ENCODE results near the gene TP53I11. TPM values are rescaled to one million over a fixed set of nuclear protein-coding genes. Genes with fewer than 3 reads are reported as not detected.

Gene TP53I11
- total RNA-seq (100 to 1,000 TPM in 5 of 7 donors, 10 to 100 TPM in 2; 80.1 to 169 (median 110) TPM), polyA plus RNA-seq (10 to 100 TPM; 10.2 to 48.0 (median 11.6) TPM)
- long read RNA-seq, donor 1, transcript TP53I11-208 (7 exons, 2,647 nt): major isoform, 8 of 31 reads
- long read RNA-seq, donor 1, partial matches to known transcripts: 11 of 31 reads
- long read RNA-seq, donor 1, other reads (novel, unspliced or antisense): 9 of 31 reads
- long read RNA-seq, donor 2, transcript TP53I11-208 (7 exons, 2,647 nt): major isoform, 6 of 128 reads
- long read RNA-seq, donor 2, partial matches to known transcripts: 108 of 128 reads
- long read RNA-seq, donor 2, other reads (novel, unspliced or antisense): 11 of 128 reads

DNA sequence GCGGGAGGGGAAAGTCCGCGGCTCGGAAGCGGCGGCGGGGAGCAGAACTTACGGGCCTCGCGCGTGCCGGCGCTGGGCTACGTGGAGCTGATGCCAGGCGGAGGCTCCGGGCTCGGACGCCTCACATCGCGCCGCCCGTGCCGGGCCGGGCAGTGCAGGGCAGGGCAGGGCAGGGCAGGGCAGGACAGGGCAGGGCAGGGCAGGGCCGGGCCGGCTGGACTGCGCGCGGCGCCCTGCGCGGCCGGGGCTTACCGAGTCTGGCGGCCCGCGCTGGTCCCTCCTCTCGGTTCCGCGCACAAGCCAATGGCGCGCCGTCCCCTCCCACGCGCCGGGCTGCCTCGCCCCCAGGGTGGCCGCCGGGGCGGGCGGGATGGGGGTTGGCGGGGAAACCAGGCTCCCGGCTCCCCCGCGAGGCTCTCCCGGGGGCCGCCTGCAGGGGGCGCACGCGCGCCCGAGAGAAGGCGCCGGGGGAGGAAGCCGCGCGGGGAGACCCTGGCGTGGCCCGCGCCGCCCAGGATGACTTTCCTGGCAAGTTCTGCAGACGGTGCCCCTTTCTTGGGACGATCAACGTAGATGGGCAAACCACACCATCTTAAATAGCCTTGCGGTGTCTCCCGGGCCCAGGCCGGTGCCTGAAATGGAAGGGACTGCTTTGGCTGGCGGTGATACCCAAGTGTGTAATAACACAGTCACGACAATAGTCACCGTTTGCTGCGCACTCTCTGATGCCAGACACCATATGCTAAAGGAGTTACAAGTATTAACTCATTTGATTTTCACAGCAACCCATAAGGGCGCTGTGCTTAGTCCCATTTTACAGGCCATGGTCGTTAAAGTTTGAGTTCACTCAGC, at the start of gene TP53I11:
TSS of gene TP53I11 (minus strand) at position 259 of the 852 bp plus-strand sequence. CDS start 12,548 bp downstream, outside the sequence.
- H3K36me3 ChIP-seq: peaks cover 0 to 16% (median 3%) of the 10 kb centered on the region in 6 donors
- peak within 1 kb of the TSS; percentile 80 to 97 (median 92) for H3K27ac ChIP-seq
- DNase-seq: peak; percentile 95
- TF ChIP-seq POLR2A (IDR thresholded peaks at IDR 0.05) (peak in 1 of 3 donors; percentile 62), POLR2AphosphoS5 (IDR thresholded peaks at IDR 0.05) (peak; percentile 78 to 87 (median 81))
- TF ChIP-seq, protein P1, sequence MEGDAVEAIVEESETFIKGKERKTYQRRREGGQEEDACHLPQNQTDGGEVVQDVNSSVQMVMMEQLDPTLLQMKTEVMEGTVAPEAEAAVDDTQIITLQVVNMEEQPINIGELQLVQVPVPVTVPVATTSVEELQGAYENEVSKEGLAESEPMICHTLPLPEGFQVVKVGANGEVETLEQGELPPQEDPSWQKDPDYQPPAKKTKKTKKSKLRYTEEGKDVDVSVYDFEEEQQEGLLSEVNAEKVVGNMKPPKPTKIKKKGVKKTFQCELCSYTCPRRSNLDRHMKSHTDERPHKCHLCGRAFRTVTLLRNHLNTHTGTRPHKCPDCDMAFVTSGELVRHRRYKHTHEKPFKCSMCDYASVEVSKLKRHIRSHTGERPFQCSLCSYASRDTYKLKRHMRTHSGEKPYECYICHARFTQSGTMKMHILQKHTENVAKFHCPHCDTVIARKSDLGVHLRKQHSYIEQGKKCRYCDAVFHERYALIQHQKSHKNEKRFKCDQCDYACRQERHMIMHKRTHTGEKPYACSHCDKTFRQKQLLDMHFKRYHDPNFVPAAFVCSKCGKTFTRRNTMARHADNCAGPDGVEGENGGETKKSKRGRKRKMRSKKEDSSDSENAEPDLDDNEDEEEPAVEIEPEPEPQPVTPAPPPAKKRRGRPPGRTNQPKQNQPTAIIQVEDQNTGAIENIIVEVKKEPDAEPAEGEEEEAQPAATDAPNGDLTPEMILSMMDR (IDR thresholded peaks at IDR 0.05 in 8 of 11, conservative IDR thresholded peaks at IDR 0.05 in 3 of 11): peak in 10 of 11 experiments; percentile 21 to 95 (median 88)
- peak within 1 kb of the TSS; percentile 72 to 97 (median 85) for H3K4me3 ChIP-seq
- WGBS, 5 donors: 8 to 48% (median 13%) methylated on average over 15 to 83 of the region's 83 CpGs
- intact Hi-C loops (cut with DNase I; ENCODE audit: low total_unique reads): no loop called here
- no peaks in the 10 kb centered on the region for H3K9me3 ChIP-seq
- H3K27me3 ChIP-seq (replicated peaks in 1 of 7): peaks cover 0 to 16% (median 0%) of the 10 kb centered on the region in 7 donors
- peaks cover 29 to 97% (median 74%) of the 10 kb centered on the region in 6 donors for H3K4me1 ChIP-seq

- intact Hi-C loops (cut with DNase I; ENCODE audit: low total_unique reads): no loop called here
- Histone ChIP-seq H3K4me1 (no peaks in the 10 kb centered on the region), H3K4me3 (no peak overlapping the region), H3K27me3 (replicated peaks in 1 of 7) (no peaks in the 10 kb centered on the region), H3K27ac (no peak overlapping the region), H3K36me3 (no peaks in the 10 kb centered on the region), H3K9me3 (no peaks in the 10 kb centered on the region)
- WGBS, 5 donors: 81 to 93% (median 84%) methylated on average over 2 of the region's 2 CpGs
- DNase-seq: no peak
- TF ChIP-seq POLR2AphosphoS5 (IDR thresholded peaks at IDR 0.05) (no peak), POLR2A (IDR thresholded peaks at IDR 0.05) (no peak)
- TF ChIP-seq, protein P1 (IDR thresholded peaks at IDR 0.05 in 8 of 11, conservative IDR thresholded peaks at IDR 0.05 in 3 of 11): no peak
Observed at GRCh38 chr11:44999068-44999467, 48.4 kb upstream of the TP53I11 start.

- DNase-seq: no peak
- 74 to 92% (median 84%) methylated on average over 2 of the region's 2 CpGs; no CpG with 5 or more reads in 1 of the 5 donors for WGBS, 5 donors
Observed at GRCh38 chr11:44998051-44998450, 47.4 kb upstream of the TP53I11 start.

More at GRCh38 chr11:44998051-44998450, 47.4 kb upstream of the TP53I11 start:
- Histone ChIP-seq H3K4me3 (no peak overlapping the region), H3K4me1 (peaks cover 0 to 1% (median 0%) of the 10 kb centered on the region in 6 donors), H3K27me3 (replicated peaks in 1 of 7) (no peaks in the 10 kb centered on the region), H3K36me3 (no peaks in the 10 kb centered on the region), H3K9me3 (no peaks in the 10 kb centered on the region), H3K27ac (no peak overlapping the region)
- TF ChIP-seq, protein P1 (IDR thresholded peaks at IDR 0.05 in 8 of 11, conservative IDR thresholded peaks at IDR 0.05 in 3 of 11): no peak
- TF ChIP-seq POLR2A (IDR thresholded peaks at IDR 0.05) (no peak), POLR2AphosphoS5 (IDR thresholded peaks at IDR 0.05) (no peak)
- intact Hi-C loops (cut with DNase I; ENCODE audit: low total_unique reads): no loop called here

Measured in spleen (tissue), 13 donors.